Progenitor cell of endocrine pancreas (in vitro differentiated cells): Measurements from ENCODE around the gene SPTBN4. TPM values are rescaled to one million over a fixed set of nuclear protein-coding genes. Genes with fewer than 3 reads are reported as not detected.
A peak's percentile ranks its signal among the peaks of the same experiment; 100 is the strongest.

Experiments used
- DNase-seq: peaks from one replicate; pipeline ENCODE4 v3.0.0; 2021; ENCODE audit warnings: low spot score; ENCODE audit not compliant: unreplicated experiment
- H3K27ac Mint-ChIP-seq: 2 replicates; pipeline ENCODE4 v1.8.0; 2021; ENCODE audit warnings: mild to moderate bottlenecking, moderate library complexity, mixed read lengths
- H3K27me3 Mint-ChIP-seq: 2 replicates; pipeline ENCODE4 v1.8.0; 2021; ENCODE audit warnings: mixed read lengths
- H3K36me3 Mint-ChIP-seq: 2 replicates; pipeline ENCODE4 v1.8.0; 2022; ENCODE audit warnings: mixed read lengths; ENCODE audit not compliant: insufficient read depth
- H3K4me1 Mint-ChIP-seq: 2 replicates; pipeline ENCODE4 v1.8.0; 2021; ENCODE audit warnings: low read depth, mixed read lengths
- H3K4me3 Mint-ChIP-seq: 2 replicates; pipeline ENCODE4 v1.8.0; 2021; ENCODE audit warnings: low read depth, mild to moderate bottlenecking, moderate library complexity, mixed read lengths
- H3K9me3 Mint-ChIP-seq: 2 replicates; pipeline ENCODE4 v1.8.0; 2021; ENCODE audit warnings: low read depth, mixed read lengths
- total RNA-seq: library from RNA; stranded (reverse); gene quantifications from 2 replicates; pipeline ENCODE4 v1.2.1, GENCODE V29; 2021
- TF ChIP-seq, protein P1 (sequence below): fragments of 200-600 bp; sonication (generic); IDR thresholded peaks from one replicate; pipeline ENCODE4 v1.5.0; 2021; ENCODE audit warnings: antibody characterized with exemption, mild to moderate bottlenecking; ENCODE audit not compliant: unreplicated experiment

Gene SPTBN4
- total RNA-seq, 1 donor from 2014 or later = 3.1 TPM

- TF ChIP-seq, protein P1, sequence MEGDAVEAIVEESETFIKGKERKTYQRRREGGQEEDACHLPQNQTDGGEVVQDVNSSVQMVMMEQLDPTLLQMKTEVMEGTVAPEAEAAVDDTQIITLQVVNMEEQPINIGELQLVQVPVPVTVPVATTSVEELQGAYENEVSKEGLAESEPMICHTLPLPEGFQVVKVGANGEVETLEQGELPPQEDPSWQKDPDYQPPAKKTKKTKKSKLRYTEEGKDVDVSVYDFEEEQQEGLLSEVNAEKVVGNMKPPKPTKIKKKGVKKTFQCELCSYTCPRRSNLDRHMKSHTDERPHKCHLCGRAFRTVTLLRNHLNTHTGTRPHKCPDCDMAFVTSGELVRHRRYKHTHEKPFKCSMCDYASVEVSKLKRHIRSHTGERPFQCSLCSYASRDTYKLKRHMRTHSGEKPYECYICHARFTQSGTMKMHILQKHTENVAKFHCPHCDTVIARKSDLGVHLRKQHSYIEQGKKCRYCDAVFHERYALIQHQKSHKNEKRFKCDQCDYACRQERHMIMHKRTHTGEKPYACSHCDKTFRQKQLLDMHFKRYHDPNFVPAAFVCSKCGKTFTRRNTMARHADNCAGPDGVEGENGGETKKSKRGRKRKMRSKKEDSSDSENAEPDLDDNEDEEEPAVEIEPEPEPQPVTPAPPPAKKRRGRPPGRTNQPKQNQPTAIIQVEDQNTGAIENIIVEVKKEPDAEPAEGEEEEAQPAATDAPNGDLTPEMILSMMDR = no peak
- Mint-ChIP-seq H3K4me3 (peak overlapping the region; percentile 75), H3K36me3 (no peaks in the 10 kb centered on the region), H3K4me1 (peaks cover 4% of the 10 kb centered on the region), H3K27me3 (peaks cover 74% of the 10 kb centered on the region), H3K9me3 (no peaks in the 10 kb centered on the region), H3K27ac (no peak overlapping the region)
- no peak for DNase-seq
Observed at GRCh38 chr19:40612831-40613689, 146.3 kb downstream of the SPTBN4 start.

GRCh38 chr19:40613690-40614621, 147.2 kb downstream of the SPTBN4 start:
- Mint-ChIP-seq H3K4me3 (peak overlapping the region; percentile 75), H3K4me1 (peaks cover 4% of the 10 kb centered on the region), H3K27me3 (peaks cover 66% of the 10 kb centered on the region), H3K9me3 (no peaks in the 10 kb centered on the region), H3K36me3 (no peaks in the 10 kb centered on the region), H3K27ac (peak overlapping the region; percentile 49)
- TF ChIP-seq, protein P1 = no peak
- DNase-seq = no peak

DNA sequence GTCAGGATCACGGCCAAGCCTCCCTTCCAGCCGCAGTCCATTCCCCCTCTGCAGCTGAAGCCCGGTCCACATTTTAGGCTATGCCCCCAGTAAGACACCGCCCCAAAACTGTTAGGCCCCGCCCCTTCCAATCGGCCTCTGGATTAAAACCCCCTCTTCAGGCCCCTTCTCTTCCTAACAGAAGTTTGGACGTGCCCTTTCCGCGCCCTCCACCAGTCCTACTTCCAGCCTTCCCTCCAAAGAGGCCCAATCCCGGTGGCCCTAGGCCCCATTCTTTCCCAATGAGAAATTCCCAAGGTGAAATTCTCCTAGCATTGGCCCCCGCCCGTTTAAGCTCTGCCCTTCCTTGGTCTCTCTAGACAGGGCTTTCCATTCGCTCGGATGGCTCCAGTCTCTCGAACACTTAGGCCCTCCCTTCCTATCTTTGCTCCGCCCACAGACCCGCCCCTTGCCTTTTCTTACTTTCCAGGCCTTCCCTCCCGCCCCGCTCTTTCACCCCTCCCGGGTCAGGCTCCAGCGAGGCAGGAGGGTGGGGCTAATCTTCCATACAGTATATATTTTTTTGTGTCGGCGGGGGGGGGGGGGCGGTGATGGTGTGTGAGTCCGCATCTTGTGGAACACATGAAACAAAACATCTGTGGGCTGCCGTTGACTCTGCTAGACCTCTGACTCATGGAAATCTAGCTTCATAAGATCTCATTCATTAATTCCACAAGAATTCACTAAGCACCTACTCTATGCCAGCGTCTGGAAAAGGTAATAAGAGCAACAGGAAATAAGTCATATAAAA, 148.0 kb downstream of the SPTBN4 start:
- H3K27ac Mint-ChIP-seq = peak overlapping the region; percentile 57
- no peak for DNase-seq

GRCh38 chr19:40616178-40616577, 149.4 kb downstream of the SPTBN4 start:
- Mint-ChIP-seq H3K4me1 (peaks cover 3% of the 10 kb centered on the region), H3K4me3 (no peak overlapping the region), H3K27me3 (peaks cover 44% of the 10 kb centered on the region), H3K9me3 (no peaks in the 10 kb centered on the region), H3K27ac (no peak overlapping the region), H3K36me3 (peaks cover under 1% of the 10 kb centered on the region)
- TF ChIP-seq, protein P1 = no peak
- DNase-seq = no peak

More for the DNA sequence above, 148.0 kb downstream of the SPTBN4 start:
- no peaks in the 10 kb centered on the region for H3K9me3 Mint-ChIP-seq
- no peaks in the 10 kb centered on the region for H3K36me3 Mint-ChIP-seq
- TF ChIP-seq, protein P1 = no peak
- H3K4me1 Mint-ChIP-seq = peaks cover 3% of the 10 kb centered on the region
- H3K27me3 Mint-ChIP-seq = peaks cover 57% of the 10 kb centered on the region
- peak overlapping the region; percentile 75 for H3K4me3 Mint-ChIP-seq
